GM21367 (cell line): ENCODE results near the gene TMEM108.

Experiments
- ATAC-seq: cut with Tn5 transposase; IDR thresholded peaks from one replicate; pipeline ENCODE4 v1.9.1; 2021; ENCODE audit not compliant: unreplicated experiment

Gene TMEM108

GRCh38 chr3:133053532-133053931, 15.3 kb downstream of the TMEM108 start:
- ATAC-seq, result no peak

- no peak for ATAC-seq
These were observed 16.4 kb downstream of the TMEM108 start for GRCh38 chr3:133054586-133054985.

- no peak for ATAC-seq
These were observed 17.1 kb downstream of the TMEM108 start for GRCh38 chr3:133055339-133055738.

GRCh38 chr3:133058243-133058642, 20.1 kb downstream of the TMEM108 start:
- ATAC-seq, result no peak

- ATAC-seq, result no peak
These were observed 20.6 kb downstream of the TMEM108 start for GRCh38 chr3:133058831-133059230.

GRCh38 chr3:133065193-133065961, 27.2 kb downstream of the TMEM108 start:
- ATAC-seq, result no peak

GRCh38 chr3:133066026-133066425, 27.8 kb downstream of the TMEM108 start:
- ATAC-seq, result no peak

GRCh38 chr3:133069556-133070286, 31.5 kb downstream of the TMEM108 start:
- no peak for ATAC-seq

GRCh38 chr3:133074977-133075376, 36.8 kb downstream of the TMEM108 start:
- no peak for ATAC-seq

- no peak for ATAC-seq
These were observed 39.5 kb downstream of the TMEM108 start for GRCh38 chr3:133077688-133078087.

- ATAC-seq, result no peak
These were observed 41.4 kb downstream of the TMEM108 start for GRCh38 chr3:133079621-133080020.

GRCh38 chr3:133081016-133081415, 42.8 kb downstream of the TMEM108 start:
- ATAC-seq, result no peak

- ATAC-seq, result no peak
These were observed 45.2 kb downstream of the TMEM108 start for GRCh38 chr3:133083395-133083794.

GRCh38 chr3:133089906-133090485, 51.8 kb downstream of the TMEM108 start:
- ATAC-seq, result no peak

GRCh38 chr3:133092681-133093080, 54.5 kb downstream of the TMEM108 start:
- ATAC-seq, result no peak

- ATAC-seq, result no peak
These were observed 55.2 kb downstream of the TMEM108 start for GRCh38 chr3:133093366-133093765.

GRCh38 chr3:133096900-133097613, 58.9 kb downstream of the TMEM108 start:
- no peak for ATAC-seq

GRCh38 chr3:133103706-133104105, 65.5 kb downstream of the TMEM108 start:
- ATAC-seq, result no peak

GRCh38 chr3:133106169-133106568, 68.0 kb downstream of the TMEM108 start:
- no peak for ATAC-seq

- no peak for ATAC-seq
These were observed 74.5 kb downstream of the TMEM108 start for GRCh38 chr3:133112666-133113065.

- ATAC-seq, result no peak
These were observed 75.3 kb downstream of the TMEM108 start for GRCh38 chr3:133113526-133113925.
